NCI-H774 (cell line): Measurements from ENCODE around the gene MMP25.
"Not testable (repeated sequence)": the region's sequence is repeated elsewhere in the genome, so short reads cannot be mapped to it uniquely, and the experiment has no call there.

Experiments used
- DNase-seq: peaks from one replicate; lab custom pipeline; 2025; lab: John Stamatoyannopoulos, UW

Gene MMP25

DNA sequence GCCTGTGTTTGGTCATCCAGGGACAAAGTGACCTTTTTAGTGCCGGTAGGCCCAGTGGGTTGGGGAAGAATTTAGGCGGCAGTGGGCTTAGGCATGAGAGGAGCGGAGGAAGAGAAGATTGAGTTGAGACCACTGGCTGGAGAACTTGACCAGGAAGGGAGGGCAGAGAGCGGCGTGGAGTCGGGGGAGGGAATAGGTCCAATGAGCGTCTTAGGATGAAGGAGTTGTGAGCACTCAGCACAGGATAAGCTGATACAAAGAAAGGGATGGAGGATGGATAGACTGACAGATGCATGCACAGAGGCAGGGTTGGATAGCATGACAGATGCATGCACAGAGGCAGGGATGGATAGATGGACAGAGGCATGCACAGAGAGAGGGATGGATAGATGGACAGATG lies 27.1 kb downstream of the MMP25 start:
- no peak for DNase-seq

DNA sequence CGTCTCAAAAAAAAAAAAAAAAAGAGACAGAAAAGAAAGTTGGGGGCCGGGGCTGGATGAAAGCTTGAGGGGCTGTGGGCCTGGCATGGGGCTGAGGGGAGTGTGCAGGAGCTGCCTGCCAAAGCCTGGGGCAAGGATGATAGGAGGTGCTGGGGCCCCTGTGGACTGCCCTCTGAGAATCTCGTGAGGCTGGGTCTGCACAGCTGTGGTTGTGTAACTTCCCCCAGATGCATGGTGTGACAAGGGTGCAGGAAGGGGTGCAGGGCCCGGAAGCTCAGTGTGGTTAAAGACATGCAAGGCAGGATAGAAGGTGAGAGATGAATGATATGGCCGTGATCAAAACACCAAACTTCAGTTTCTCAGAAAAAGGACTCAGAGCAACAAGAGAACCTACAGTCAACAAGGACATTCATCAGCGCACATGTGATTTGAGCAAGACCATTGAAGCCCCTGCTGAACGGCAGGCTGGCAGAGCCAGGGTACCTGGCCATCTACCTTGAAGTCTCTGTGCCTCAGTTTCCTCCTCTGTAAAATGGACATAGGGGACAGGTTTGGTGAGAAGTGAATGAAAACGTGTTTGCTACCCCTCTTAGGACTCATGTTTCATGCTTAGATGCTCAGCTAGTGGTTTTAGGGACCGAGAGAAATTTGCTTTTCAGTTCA lies 28.6 kb downstream of the MMP25 start:
- DNase-seq, result no peak

DNA sequence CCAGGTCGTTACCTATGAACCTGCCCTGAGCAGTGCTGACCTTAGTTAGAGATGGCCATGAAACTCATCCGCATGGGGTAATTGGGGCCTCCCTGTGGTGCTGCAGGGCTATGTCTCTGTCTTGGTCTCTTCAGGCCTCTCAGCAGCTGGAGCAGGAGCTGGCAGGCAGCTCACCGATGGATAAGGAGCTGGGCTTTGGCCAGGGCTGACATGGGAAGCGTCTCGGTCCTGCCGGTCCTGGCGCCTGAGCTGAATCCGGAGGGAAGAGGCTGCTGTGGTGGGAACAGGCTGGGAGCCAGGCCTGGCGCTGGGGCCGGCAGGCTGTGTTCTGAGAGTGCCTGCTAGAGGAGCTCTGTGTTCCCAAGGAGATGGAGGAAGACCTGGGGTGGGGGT lies 29.2 kb downstream of the MMP25 start:
- no peak for DNase-seq

DNA sequence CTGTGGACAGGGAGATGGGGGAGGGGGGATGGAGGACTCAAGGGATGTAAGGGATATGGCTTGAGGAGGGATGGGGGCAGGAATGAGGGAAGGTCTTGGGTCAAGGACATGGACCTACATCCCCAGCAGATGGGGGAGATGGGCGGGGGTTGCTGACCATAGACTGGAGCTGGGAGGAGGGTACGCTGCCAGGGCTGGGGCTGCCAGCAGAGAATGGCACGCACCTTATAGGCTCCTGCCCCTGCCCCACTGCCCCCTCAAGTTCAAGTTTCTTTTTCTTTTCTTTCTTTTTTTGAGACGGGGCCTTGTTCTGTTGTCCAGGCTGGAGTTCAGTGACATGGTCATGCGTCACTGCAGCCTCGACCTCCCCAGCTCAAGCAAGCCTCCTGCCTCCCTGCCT lies 29.6 kb downstream of the MMP25 start:
- not testable (repeated sequence) for DNase-seq

DNA sequence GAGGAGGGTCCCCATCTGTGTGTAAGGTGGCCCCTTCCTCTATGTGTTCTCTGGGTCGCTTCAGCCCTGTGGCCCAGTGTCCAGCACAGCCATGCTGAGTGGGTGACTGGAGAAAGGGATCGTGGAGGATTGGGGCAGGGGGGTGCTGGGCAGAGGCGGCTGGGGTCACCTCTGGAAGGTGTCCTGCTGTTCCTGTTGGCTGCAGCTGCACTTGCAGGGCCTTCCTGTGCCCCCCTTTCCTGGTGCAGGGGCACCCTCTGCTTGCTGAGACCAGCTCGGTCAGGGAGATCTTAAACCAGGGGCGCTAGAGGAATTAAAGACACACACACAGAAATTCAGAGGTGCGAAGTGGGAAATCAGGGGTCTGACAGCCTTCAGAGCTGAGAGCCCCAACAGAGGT lies 30.2 kb downstream of the MMP25 start:
- DNase-seq, result no peak

DNA sequence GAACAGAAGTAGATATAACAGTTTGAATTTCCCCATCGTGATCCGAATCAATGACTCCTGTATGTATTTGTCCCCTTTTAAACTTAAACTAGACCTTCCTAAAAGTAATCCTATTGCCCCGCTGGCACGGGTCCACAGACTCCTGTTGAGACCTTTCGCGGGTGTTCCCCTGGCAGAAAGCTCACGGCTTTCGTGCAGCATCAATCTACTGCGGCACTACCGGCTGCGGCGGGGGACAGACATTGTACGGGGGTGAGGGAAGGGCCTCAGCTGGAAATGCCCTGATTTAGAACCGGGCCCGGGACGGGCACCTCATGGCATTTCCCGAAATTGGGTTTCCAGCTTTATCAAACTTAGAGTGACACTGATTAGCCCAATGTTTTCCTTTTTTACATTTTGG lies 33.7 kb downstream of the MMP25 start:
- no peak for DNase-seq

GRCh38 chr16:3081957-3082356 lies 35.6 kb downstream of the MMP25 start:
- not testable (repeated sequence) for DNase-seq

DNA sequence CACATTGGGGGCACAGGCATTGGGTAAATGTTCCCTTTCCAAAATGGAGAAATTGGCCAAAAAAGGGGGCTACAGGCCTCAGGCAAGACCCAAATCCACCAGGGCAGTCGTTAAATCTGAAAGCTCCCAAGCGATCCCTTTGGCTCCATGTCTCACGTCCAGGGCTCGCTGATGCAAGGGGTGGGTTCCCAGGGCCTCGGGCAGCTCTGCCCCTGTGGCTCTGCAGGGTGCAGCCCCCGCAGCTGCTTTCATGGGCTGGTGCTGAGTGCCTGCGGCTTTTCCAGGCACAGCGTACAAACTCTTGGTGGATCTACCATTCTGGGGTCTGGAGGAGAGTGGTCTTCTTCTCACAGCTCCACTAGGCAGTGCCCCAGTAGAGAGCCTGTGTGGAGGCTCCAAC lies 37.0 kb downstream of the MMP25 start:
- DNase-seq, result not testable (repeated sequence)

- DNase-seq, result no peak
Measured at GRCh38 chr16:3084491-3084890, 38.1 kb downstream of the MMP25 start.

- no peak for DNase-seq
Measured at GRCh38 chr16:3084969-3085670, 38.8 kb downstream of the MMP25 start.

- no peak for DNase-seq
Measured at GRCh38 chr16:3085868-3086595, 39.7 kb downstream of the MMP25 start.

DNA sequence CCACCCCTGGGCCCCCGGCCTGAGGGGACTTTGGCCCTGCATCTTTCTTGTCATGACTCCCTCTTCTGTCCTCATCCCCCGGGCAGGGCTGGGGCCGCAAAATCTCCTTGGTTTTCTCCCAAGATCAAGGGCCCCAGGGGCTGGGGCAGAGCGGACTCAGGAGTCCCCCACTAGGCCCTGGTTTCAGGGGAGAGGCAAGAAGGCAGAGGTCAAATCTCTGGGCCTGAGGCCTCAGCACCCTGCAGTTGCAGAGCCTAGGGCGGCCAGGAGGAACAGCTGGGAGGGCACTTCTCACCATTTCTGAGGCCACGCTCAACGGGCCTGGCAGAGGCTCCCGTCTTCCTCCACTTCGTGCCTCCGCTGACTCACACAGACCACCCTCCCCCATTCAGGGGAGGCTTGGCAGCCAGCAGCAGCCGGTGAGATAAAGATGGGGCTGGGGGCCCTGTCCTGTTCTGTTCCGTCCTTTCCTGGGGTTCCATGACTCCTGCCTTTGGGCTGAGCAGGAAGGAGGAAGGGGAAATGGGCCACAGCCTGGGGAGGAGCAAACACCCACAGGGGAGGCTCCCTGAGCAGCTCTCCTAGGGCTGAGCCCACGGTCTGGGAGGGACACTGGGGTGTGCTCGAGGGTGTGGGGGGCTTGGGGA lies 40.4 kb downstream of the MMP25 start:
- no peak for DNase-seq

- no peak for DNase-seq
Measured at GRCh38 chr16:3087243-3088235, 41.2 kb downstream of the MMP25 start.

GRCh38 chr16:3088450-3088849 lies 42.1 kb downstream of the MMP25 start:
- no peak for DNase-seq

DNA sequence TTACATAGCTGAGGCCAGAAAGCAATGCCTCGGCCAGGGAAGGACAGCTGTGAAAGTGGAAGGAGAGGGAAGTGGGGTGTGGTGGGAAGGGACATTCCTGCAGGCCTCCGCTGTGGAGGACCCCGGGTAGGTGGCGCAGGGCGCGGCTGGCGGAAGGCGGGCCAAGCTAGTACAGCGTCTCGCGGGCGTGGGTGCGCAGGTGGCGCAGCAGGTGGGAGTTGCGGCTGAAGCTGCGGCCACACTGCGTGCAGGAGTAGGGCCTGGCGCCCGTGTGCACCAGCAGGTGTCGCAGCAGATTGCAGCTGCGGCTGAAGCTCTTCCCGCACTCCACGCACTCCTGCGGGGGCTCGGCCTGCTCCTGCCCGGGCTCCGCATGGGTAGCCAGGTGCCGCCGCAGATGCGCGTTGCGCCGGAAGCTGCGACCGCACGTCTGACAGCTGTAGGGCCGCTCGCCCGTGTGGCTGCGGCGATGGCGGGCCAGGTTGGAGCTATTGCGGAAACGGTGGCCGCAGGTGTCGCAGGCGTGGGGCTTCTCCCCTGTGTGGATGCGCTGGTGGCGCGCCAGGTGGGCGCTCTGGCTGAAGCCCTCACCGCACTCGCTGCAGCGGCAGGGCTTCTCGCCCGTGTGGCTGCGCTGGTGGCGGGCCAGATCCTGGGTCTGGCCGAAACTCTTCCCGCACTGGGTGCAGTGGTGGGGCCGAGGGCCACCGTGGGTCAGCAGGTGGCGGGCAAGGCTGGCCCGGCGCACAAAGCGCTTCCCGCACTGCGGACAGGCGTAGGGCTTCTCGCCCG lies 42.8 kb downstream of the MMP25 start:
- DNase-seq, result no peak

GRCh38 chr16:3089717-3090592 lies 43.6 kb downstream of the MMP25 start:
- DNase-seq, result peak; percentile 55

- no peak for DNase-seq
Measured at GRCh38 chr16:3091551-3091950, 45.2 kb downstream of the MMP25 start.

GRCh38 chr16:3092501-3092941 lies 46.2 kb downstream of the MMP25 start:
- DNase-seq, result no peak

- peak; percentile 3 for DNase-seq
Measured at GRCh38 chr16:3094289-3095027, 48.1 kb downstream of the MMP25 start.
